NB4 (cell line): ENCODE measurements around the gene TPRG1L.
A peak's percentile ranks its signal among the peaks of the same experiment; 100 is the strongest.

Experiments
- DNase-seq: peaks from one replicate; pipeline ENCODE4 v3.0.0; 2010; ENCODE audit warnings: low read depth
- H3K4me3 ChIP-seq: one replicate; pipeline ENCODE4 v1.5.1; 2011; ENCODE audit warnings: mild to moderate bottlenecking, low read depth, low read length, moderate library complexity
- CTCF ChIP-seq: IDR thresholded peaks from one replicate; pipeline ENCODE4 v1.5.1; 2012; ENCODE audit warnings: low read depth, low read length
- MAX ChIP-seq: IDR thresholded peaks from 2 replicates; pipeline ENCODE4 v1.6.1; 2011; ENCODE audit warnings: low read depth, low read length
- MYC ChIP-seq: IDR thresholded peaks from 2 replicates; pipeline ENCODE4 v1.6.1; 2011; ENCODE audit warnings: low read depth, low read length
- POLR2A ChIP-seq: IDR thresholded peaks from 2 replicates; pipeline ENCODE4 v1.6.1; 2011; ENCODE audit warnings: mild to moderate bottlenecking; ENCODE audit not compliant: insufficient read length; ENCODE audit errors: extremely low read depth

The TPRG1L gene

GRCh38 chr1:3644273-3644672 is 19.5 kb downstream of the TPRG1L start:
- TF ChIP-seq MYC (no peak), POLR2A (no peak), CTCF (no peak), MAX (no peak)
- H3K4me3 ChIP-seq = no peak overlapping the region

GRCh38 chr1:3645247-3645646 is 20.4 kb downstream of the TPRG1L start:
- no peak overlapping the region for H3K4me3 ChIP-seq
- TF ChIP-seq MAX (no peak), CTCF (no peak), POLR2A (no peak), MYC (no peak)

More at GRCh38 chr1:3644273-3644672, 19.5 kb downstream of the TPRG1L start:
- no peak for DNase-seq

GRCh38 chr1:3645666-3646355 is 21.0 kb downstream of the TPRG1L start:
- H3K4me3 ChIP-seq = no peak overlapping the region
- DNase-seq = no peak
- TF ChIP-seq MYC = no peak
- no peak for TF ChIP-seq MAX
- no peak for TF ChIP-seq CTCF
- no peak for TF ChIP-seq POLR2A

More at GRCh38 chr1:3645247-3645646, 20.4 kb downstream of the TPRG1L start:
- DNase-seq = no peak

GRCh38 chr1:3646596-3646995 is 21.8 kb downstream of the TPRG1L start:
- no peak for DNase-seq
- H3K4me3 ChIP-seq = no peak overlapping the region
- TF ChIP-seq MYC (no peak), CTCF (no peak), MAX (no peak), POLR2A (no peak)

- H3K4me3 ChIP-seq = peak within 1 kb of the TSS; percentile 70
- TF ChIP-seq MAX (0 out of 2 replicates have a peak, but pooled peaks have one; percentile 28), MYC (no peak), CTCF (peak; percentile 31), POLR2A (peak; percentile 77)
- DNase-seq = peak; percentile 93
These were observed 24.8 kb downstream of the TPRG1L start, which contains the start of gene WRAP73 for GRCh38 chr1:3649342-3650247. Gene WRAP73, minus strand, starts transcription at chr1:3650103. Its CDS starts 104 bp downstream, at chr1:3649999.
